ENCODE measurements around the gene IGLL5. TPM values are rescaled to one million over a fixed set of nuclear protein-coding genes. Genes with fewer than 3 reads are reported as not detected.

Gene IGLL5
- total RNA-seq, 1 donor from 2014 or later, result not detected

GRCh38 chr22:22928666-22929380 is 41.2 kb downstream of the IGLL5 start:
- intact Hi-C loops (cut with DNase I), result no loop called here
- peak; percentile 60 for ATAC-seq (ENCODE audit: poor library complexity)
- DNase-seq, result no peak

- intact Hi-C loops (cut with DNase I), result no loop called here
- DNase-seq, result no peak
- ATAC-seq (ENCODE audit: poor library complexity), result no peak
Observed at GRCh38 chr22:22929381-22930221, 42.0 kb downstream of the IGLL5 start.

GRCh38 chr22:22930222-22930497 is 42.5 kb downstream of the IGLL5 start:
- no peak for ATAC-seq (ENCODE audit: poor library complexity)
- DNase-seq, result no peak
- intact Hi-C loops (cut with DNase I), result no loop called here

- intact Hi-C loops (cut with DNase I), result no loop called here
- DNase-seq (no peak), ATAC-seq (ENCODE audit: poor library complexity) (no peak)
Observed at GRCh38 chr22:22930571-22931556, 43.2 kb downstream of the IGLL5 start.

- intact Hi-C loops (cut with DNase I), result no loop called here
- no peak for ATAC-seq (ENCODE audit: poor library complexity)
- DNase-seq, result no peak
Observed at GRCh38 chr22:22931557-22932270, 44.1 kb downstream of the IGLL5 start.

GRCh38 chr22:22932512-22932941 is 44.9 kb downstream of the IGLL5 start:
- intact Hi-C loops (cut with DNase I), result no loop called here
- ATAC-seq (ENCODE audit: poor library complexity) (no peak), DNase-seq (no peak)

GRCh38 chr22:22933100-22933806 is 45.6 kb downstream of the IGLL5 start:
- DNase-seq, result no peak
- intact Hi-C loops (cut with DNase I), result no loop called here
- ATAC-seq (ENCODE audit: poor library complexity), result no peak

GRCh38 chr22:22933807-22934542 is 46.4 kb downstream of the IGLL5 start:
- DNase-seq (no peak), ATAC-seq (ENCODE audit: poor library complexity) (no peak)
- intact Hi-C loops (cut with DNase I), result no loop called here

- ATAC-seq (ENCODE audit: poor library complexity) (no peak), DNase-seq (no peak)
- intact Hi-C loops (cut with DNase I), result no loop called here
Observed at GRCh38 chr22:22934543-22935055, 47.0 kb downstream of the IGLL5 start.

GRCh38 chr22:22935056-22935545 is 47.5 kb downstream of the IGLL5 start:
- ATAC-seq (ENCODE audit: poor library complexity) (no peak), DNase-seq (no peak)
- intact Hi-C loops (cut with DNase I), result no loop called here

- no peak for ATAC-seq (ENCODE audit: poor library complexity)
- DNase-seq, result no peak
- intact Hi-C loops (cut with DNase I), result no loop called here
Observed at GRCh38 chr22:22935546-22936157, 48.0 kb downstream of the IGLL5 start.

- DNase-seq, result no peak
- intact Hi-C loops (cut with DNase I), result no loop called here
- ATAC-seq (ENCODE audit: poor library complexity), result no peak
Observed at GRCh38 chr22:22936180-22936914, 48.7 kb downstream of the IGLL5 start.

- intact Hi-C loops (cut with DNase I), result no loop called here
- no peak for ATAC-seq (ENCODE audit: poor library complexity)
Observed at GRCh38 chr22:22936915-22937656, 49.5 kb downstream of the IGLL5 start.

GRCh38 chr22:22937894-22938480 is 50.4 kb downstream of the IGLL5 start:
- DNase-seq, result no peak
- intact Hi-C loops (cut with DNase I), result no loop called here
- no peak for ATAC-seq (ENCODE audit: poor library complexity)

More at GRCh38 chr22:22936915-22937656, 49.5 kb downstream of the IGLL5 start:
- DNase-seq, result no peak

Measured in Right ventricle myocardium superior (tissue), 1 donor.